HG02970 (cell line): Measurements from ENCODE around the gene PAGR1.
"Not testable (repeated sequence)": the region's sequence is repeated elsewhere in the genome, so short reads cannot be mapped to it uniquely, and the experiment has no call there.

Experiments used
- ATAC-seq: cut with Tn5 transposase; IDR thresholded peaks from one replicate; pipeline ENCODE4 v1.9.1; 2021; ENCODE audit warnings: mild to moderate bottlenecking, moderate library complexity, moderate number of reproducible peaks; ENCODE audit not compliant: unreplicated experiment, low FRiP score

PAGR1 gene

GRCh38 chr16:29791845-29792807 is 23.8 kb upstream of the PAGR1 start:
- ATAC-seq, result no peak

DNA sequence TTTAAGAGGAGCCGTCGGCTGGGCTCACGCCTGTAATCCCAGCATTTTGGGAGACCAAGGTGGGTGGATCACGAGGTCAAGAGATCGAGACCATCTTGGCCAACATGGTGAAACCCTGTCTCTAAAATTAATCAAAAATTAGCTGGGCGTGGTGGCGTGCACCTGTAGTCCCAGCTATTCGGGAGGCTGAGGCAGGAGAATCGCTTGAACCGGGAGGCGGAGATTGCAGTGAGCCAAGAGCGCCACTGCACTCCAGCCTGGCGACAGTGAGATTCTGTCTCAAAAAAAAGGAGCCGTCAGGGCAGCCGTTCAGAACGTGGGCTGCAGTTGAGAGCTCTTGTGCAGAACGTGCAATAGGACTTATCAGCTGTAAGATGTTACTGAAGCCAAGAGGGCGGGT is 22.8 kb upstream of the PAGR1 start:
- ATAC-seq, result not testable (repeated sequence)

GRCh38 chr16:29794231-29794710 is 21.7 kb upstream of the PAGR1 start:
- no peak for ATAC-seq

- ATAC-seq, result no peak
These were observed 13.5 kb upstream of the PAGR1 start for GRCh38 chr16:29802416-29802935.

DNA sequence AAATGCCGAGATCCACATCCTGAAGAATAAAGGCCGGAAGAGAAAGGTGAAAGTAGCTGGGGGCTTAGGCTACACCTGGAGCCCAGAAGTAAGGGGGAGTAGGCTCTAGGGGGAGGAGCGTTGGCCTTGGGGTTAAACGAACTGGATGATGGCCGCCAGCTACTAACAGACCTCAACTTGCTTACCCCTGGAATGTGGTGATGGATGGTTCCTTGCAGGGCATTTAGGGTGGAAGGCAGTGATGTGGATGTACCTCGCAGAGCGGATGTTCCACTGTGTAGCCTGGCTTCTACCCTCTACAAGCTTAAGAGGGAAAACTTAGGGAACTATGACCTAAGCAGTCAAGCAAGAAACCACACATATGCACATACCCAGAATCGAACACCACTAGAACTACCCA is 11.9 kb upstream of the PAGR1 start:
- no peak for ATAC-seq

- no peak for ATAC-seq
These were observed 11.3 kb upstream of the PAGR1 start for GRCh38 chr16:29804455-29805231.

DNA sequence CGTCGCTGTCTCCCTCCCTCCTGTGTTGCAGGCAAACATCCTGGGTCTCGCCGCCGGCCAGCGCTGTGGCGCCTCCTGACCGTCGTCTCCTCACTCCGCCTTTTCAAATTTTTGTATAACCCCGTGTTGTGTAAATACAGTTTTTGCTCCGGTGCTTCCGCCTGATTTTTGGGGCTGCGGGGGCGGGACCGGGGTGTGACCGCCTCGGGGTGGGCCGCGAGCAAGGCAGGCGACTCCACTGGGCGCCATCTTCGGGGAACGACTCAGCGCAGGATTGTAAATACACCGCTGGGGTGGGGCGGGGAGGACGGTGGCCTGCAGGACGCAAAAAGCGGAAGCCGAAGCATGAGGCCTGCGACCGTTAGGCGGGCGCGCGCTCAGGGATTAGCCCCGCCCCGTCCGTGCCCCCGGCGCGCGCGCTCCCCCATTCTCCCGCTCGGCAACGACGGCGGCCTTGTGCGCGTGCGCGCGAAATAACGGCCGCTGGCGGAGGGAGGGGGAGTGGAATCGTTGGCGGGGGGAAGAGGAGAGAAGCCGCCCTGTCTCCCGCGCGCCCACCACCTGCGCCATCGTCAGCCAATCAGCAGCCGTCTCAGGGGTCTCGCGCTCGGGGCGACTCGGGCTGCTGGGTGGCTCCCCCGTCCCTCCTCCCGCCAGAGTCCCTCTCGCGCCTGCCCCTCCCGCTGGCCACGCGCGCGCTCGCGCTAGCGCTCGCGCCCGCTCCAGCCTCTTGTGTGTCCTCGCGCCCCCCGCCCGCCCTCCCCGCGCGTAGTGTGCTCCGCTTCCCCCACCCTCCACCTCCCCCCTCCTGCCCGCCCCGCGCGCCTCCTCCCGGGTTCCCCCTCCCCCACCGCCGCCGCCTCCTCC is 10.5 kb upstream of the PAGR1 start:
- peak; percentile 59 for ATAC-seq

- no peak for ATAC-seq
These were observed 9.8 kb upstream of the PAGR1 start, which contains the start of gene MAZ for GRCh38 chr16:29806099-29806579. Gene MAZ (plus strand): TSS chr16:29806529. CDS start chr16:29806702, 173 bp downstream.

- no peak for ATAC-seq
These were observed 9.1 kb upstream of the PAGR1 start for GRCh38 chr16:29806641-29807425.

DNA sequence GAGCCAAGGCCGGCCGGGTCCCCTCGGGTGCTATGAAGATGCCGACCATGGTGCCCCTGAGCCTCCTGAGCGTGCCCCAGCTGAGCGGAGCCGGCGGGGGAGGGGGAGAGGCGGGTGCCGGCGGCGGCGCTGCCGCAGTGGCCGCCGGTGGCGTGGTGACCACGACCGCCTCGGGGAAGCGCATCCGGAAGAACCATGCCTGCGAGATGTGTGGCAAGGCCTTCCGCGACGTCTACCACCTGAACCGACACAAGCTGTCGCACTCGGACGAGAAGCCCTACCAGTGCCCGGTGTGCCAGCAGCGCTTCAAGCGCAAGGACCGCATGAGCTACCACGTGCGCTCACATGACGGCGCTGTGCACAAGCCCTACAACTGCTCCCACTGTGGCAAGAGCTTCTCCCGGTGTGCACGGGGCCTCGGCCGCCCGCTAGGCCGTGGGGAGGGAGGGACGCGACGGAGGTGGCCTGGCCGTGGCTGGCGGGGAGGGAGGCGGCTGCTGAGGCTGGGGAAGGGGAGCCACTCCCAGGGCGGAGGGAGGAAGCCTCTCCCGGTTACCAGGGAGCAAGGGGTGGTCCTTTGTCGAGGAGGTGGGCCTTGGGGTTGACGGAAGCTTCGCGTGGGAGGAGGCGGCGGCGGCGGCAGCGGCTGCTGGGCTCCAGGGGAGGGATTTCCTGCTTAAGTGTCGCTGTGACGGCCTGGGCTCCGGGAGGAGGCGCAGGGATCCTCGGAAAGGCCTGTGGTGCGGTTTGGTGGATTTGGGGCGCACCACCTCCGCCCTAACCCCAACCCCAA is 8.3 kb upstream of the PAGR1 start:
- ATAC-seq, result peak; percentile 24

DNA sequence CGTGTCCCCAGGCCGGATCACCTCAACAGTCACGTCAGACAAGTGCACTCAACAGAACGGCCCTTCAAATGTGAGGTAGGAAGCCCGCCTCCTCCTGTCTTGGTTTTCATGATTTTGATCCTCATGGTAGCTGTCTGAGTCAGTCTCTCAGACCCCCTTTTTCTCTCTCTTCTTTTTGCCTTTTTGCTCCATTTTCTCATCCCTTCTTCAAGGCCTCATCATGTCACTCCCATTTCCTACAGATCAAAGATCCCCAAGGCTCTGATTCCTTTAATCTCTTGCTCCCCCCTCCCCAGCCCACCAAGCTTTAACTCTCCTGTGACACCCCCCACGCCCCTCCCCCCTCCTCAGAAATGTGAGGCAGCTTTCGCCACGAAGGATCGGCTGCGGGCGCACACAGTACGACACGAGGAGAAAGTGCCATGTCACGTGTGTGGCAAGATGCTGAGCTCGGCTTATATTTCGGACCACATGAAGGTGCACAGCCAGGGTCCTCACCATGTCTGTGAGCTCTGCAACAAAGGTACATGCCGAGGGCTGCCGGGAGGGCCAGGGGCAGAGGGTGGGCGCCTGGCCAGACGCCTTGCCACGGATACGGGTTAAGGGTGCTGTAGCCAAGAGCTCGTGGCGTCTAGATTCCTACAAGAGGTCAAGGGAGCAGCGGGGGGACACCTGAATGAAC is 7.6 kb upstream of the PAGR1 start:
- ATAC-seq, result no peak

- ATAC-seq, result no peak
These were observed 6.8 kb upstream of the PAGR1 start for GRCh38 chr16:29809031-29809747.

DNA sequence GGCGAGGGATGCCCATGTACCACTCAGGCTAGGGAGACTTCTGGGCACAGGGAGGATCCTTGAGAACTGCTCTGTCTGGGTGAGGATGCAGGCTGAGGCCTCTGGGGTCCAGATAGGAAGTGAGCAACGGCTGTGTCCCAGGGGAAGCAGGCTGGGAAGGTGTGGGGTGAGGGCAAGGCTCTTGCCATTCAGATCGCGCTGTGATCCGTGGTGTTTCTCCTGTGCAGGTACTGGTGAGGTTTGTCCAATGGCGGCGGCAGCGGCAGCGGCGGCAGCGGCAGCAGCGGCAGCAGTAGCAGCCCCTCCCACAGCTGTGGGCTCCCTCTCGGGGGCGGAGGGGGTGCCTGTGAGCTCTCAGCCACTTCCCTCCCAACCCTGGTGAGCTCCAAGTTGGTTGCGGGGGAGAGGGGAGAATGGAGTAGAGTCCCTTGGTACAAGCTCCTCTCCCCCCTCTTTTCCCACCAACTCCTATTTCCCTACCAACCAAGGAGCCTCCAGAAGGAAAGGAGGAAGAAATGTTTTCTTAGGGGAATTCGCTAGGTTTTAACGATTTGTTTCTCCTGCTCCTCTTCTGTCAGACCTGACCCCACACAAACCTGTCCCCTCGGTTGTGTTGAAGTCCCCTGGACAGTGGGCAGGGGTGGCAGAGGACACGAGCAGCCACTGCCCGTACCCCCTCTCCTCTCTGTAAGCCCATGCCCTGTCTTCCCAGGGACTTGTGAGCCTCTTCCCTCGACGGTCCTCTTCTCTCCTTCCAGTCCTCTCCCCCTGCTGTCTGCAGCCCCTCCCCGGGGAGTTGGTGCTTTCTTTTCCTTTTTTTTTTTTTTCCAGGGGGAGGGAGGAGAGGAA is 5.9 kb upstream of the PAGR1 start:
- no peak for ATAC-seq

GRCh38 chr16:29810699-29811169 is 5.2 kb upstream of the PAGR1 start:
- no peak for ATAC-seq

DNA sequence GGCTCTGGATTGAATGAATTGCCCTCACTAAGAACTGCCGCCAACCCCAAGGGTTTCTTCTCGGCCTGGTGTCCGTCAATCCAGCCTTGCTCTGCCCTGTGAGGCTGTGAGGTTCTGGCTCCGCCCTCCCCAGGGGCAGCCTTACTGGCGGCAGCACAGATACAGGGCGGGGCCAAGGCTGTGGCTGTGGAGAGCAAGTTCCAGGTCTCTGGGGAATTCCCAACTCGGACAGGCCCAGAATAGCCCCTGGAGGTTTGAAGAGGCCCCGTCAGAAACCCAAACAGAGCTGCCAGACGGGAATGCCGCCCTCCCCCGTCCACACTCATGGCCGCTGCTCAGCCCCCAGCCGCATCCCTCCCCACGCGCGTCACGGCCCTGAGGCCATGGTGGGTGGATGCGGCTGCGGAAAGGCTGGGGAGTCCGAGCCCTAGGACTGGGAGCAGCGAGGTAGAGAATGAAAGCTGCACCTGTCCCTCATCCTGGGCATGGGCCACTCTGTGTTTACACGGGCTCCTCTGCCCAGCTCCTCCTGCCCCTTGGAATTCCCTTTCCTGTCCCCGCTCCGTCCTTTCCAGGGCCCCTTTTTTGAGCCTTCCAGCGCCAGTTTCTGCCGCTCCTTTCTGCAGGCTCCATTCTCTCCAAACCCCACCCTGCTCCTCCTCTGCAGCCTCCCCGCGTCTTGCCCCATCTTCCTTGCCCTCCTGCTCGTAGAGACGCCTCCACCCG is 4.6 kb upstream of the PAGR1 start:
- no peak for ATAC-seq
